HG02970 (cell line): ENCODE data around the gene ABCA2.

Source experiments
- ATAC-seq: cut with Tn5 transposase; IDR thresholded peaks from one replicate; pipeline ENCODE4 v1.9.1; 2021; ENCODE audit warnings: mild to moderate bottlenecking, moderate library complexity, moderate number of reproducible peaks; ENCODE audit not compliant: unreplicated experiment, low FRiP score

The ABCA2 gene

GRCh38 chr9:137032858-137033257 is 4.8 kb upstream of the ABCA2 start:
- no peak for ATAC-seq

DNA sequence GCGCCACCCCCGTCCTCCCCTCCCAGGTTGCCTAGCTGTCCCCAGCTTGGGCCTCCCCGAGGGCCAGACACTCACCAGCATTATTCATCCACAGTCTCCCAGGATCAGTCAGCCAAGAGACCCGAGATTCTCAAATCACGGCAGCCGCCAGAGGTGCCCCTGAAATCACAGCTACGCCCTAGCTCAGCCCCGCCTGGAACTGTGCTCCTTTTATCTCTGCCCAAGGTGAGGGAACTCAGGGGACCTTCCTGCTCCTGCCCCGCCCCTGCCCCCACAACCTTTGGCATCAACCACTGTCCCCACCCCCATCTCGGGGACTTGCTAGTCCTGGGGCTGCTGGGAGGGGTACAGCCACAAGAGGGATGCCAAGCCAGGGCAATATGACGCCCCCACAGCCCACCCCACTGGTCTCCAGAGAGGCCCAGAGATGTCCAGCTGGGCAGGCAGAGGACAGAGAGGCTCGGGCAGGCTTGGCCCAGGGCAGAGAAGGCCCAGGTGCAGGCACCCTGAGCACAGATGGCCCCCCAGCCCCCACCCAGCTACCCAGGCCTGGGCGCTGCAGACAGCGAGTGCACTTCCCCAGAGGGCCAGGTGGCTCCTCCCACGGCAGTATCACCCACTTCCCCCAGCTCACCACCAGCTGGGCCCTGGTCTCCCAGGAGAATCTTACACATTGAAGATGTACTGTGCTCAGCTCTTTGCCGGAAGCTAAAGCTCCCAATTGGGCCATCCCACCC is 4.0 kb upstream of the ABCA2 start, which contains the start of gene FUT7:
Gene FUT7, minus strand, starts transcription at position 185 of the 737 bp plus-strand sequence. Its CDS starts 97 bp downstream, at position 88.
- no peak for ATAC-seq

- ATAC-seq, result no peak
Measured at GRCh38 chr9:137030538-137031527, 2.8 kb upstream of the ABCA2 start.

DNA sequence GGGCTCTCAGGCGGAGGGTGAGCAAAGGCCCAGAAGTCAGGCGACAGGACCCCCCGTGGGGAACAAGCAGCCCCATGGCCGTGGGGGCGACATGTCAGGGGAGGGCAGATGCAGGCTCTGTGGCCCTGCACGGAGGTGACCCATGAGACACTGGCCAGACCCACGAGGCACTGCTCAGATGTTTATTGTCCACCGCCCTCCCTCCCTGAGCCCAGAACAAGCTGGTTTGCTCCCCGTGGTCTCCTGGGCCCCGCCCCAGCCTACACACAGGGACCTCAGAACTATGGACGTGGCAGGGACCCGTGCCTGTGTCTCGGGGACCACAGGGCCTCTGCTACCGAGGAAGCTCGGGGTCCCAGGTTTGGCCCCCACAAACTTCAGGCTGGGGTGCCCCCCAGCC is 2.0 kb upstream of the ABCA2 start:
- no peak for ATAC-seq

- no peak for ATAC-seq
Measured at GRCh38 chr9:137029058-137029936, 1.3 kb upstream of the ABCA2 start.

DNA sequence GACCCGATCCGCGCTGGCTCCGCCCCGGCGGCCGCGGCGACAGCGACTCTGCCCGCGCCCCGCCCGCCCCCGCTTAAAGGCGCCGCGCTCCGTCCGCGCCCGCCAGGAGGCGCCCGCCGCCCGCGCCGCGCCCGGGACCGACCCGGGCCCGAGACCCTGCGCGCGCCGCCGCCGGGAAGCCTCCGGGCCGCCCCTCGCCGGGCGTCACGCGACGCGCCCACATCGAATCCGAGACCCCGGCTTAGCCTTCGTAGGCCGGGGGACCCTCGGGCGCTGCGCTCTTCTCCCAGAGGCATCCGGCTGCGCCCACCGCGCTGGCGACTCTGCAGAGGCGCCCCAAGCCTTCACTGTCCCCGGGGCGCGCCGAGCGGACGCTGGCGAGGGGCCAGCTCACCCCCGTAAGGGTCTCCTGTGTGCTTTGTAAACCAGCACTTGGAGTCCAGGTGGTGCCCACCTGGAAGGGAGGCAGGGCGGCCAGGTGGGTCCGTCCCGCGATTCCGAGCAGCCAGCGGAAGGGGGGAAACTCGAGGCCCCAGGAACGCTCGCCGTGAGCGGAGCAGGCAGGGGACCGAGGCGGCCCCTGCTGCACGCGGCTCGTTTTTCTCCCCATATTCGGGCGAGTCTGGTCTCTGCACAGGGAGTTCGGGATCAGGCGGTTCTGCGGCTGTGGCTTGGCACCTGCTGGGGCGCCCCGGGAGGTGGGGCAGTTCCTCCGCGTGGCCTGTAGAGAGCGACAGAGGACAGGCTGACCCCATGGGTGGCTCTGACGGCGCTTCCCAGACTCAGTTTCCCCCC is 423 bp upstream of the ABCA2 start:
- ATAC-seq, result no peak

- no peak for ATAC-seq
Measured at GRCh38 chr9:137026828-137027227, 1.2 kb downstream of the ABCA2 start.

- ATAC-seq, result no peak
Measured at GRCh38 chr9:137026384-137026783, 1.7 kb downstream of the ABCA2 start.

- ATAC-seq, result no peak
Measured at GRCh38 chr9:137025517-137025966, 2.5 kb downstream of the ABCA2 start.

- ATAC-seq, result no peak
Measured at GRCh38 chr9:137023583-137023991, 4.5 kb downstream of the ABCA2 start.

DNA sequence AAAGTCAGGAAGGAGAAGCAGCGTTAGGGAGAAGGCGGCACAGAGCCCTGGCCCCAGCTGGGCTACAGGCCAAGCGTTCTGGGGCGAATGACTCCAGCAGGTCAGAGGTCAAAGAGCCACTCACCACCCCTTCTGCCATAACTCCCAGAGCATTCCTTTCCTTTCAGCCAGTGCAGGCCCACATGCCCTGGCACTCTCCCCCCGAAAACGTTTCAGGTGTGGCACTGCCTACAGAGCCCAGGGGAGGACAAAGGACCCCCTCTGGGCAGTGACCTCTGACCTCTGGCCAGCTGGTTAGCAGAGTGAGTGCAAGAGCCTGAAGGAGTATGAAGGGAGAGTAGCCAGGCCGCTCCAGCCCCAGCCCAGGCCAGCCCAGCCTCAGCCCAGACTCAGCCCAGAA is 4.9 kb downstream of the ABCA2 start:
- no peak for ATAC-seq

DNA sequence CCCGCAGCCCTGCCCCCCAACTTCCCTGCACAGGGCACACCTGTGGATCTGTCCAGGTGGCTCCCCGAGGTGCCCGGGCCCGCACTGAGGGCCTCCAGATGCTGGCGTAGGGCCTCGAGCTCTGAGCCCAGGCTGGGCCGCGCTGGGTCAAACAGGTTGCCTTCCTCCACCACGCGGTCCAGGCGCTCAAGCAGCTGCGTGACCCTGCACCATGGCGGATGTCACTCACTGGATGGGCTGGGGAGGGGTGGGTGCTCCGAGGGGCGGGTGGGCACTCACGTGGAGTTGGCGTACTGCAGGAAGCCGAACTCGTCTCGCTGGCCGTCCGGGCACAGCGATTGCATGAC is 5.4 kb downstream of the ABCA2 start:
- ATAC-seq, result no peak

GRCh38 chr9:137021979-137022661 is 5.9 kb downstream of the ABCA2 start:
- ATAC-seq, result no peak

GRCh38 chr9:137021568-137021978 is 6.5 kb downstream of the ABCA2 start:
- ATAC-seq, result no peak

- ATAC-seq, result no peak
Measured at GRCh38 chr9:137020771-137021567, 7.1 kb downstream of the ABCA2 start.

DNA sequence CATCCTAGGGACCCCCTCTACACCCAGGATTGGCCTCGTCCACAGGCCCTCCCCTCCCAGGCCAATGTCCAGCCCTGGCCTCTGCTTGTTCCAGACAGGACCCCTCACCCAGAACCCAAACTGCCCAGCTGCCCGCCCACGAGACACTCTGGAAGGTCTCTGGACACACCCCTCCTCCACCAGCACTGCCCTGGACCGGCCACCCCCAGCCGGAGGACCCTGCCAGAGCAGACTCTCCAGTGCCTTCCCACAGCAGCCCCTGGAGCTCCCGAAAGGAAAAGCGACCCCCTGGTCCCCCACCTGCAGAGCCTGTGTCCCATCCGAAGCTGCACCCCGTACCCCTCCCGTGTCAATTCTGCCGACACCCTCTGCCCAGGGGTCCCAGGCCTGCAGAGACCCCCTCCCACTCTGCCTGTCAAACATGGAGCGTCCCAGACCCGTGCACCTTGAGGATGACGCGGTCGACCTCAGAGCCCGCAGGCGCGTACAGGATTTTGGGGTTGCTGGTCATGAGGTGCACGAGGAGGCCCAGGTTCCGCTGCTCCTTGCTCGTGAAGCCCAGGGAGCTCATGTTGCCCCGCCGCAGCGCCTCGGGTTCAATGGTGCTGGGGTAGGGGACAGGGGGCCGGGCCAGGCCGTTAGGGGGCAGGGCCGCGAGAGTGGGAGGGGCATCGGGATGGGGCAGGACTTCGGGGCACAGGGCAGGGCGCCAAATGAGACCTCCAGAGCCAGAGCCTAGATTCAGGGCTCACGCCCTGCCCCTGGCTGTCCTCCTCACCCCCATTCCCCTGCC is 8.0 kb downstream of the ABCA2 start:
- no peak for ATAC-seq

GRCh38 chr9:137018761-137019559 is 9.1 kb downstream of the ABCA2 start:
- no peak for ATAC-seq
